ENCODE measurements around the gene PFKFB3. TPM values are rescaled to one million over a fixed set of nuclear protein-coding genes. Genes with fewer than 3 reads are reported as not detected.

Gene PFKFB3
- total RNA-seq, 1 donor from 2014 or later = 52.4 TPM

DNA sequence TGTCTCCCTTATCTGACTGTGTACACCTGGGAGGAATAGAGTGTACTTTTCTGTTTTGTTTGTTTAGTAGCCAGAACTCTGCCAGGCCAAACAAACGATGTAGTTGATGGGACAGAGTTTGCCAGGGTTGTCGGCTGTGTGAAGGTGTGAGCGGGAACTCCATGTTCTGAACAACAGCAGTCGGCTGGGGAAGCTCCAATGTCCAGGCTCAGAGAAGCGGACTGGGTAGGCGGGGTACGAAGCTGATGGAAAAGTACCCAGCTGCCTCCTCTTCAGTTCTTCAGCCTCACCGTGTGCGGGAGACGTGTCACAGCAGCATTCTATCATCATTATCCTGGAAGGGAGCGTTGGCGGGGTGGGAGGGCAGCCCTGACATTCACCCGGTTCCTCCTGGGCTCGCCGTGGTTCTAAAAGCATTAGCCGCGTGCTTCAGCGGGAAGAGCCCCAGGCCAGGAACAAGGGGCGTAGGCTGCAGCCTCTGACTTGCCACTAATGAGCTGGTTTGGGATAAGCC lies 52.9 kb downstream of the PFKFB3 start:
- TF ChIP-seq EZH2 (IDR thresholded peaks at IDR 0.05; ENCODE audit: insufficient read depth, low read length) = no peak
- TF ChIP-seq, protein P1, sequence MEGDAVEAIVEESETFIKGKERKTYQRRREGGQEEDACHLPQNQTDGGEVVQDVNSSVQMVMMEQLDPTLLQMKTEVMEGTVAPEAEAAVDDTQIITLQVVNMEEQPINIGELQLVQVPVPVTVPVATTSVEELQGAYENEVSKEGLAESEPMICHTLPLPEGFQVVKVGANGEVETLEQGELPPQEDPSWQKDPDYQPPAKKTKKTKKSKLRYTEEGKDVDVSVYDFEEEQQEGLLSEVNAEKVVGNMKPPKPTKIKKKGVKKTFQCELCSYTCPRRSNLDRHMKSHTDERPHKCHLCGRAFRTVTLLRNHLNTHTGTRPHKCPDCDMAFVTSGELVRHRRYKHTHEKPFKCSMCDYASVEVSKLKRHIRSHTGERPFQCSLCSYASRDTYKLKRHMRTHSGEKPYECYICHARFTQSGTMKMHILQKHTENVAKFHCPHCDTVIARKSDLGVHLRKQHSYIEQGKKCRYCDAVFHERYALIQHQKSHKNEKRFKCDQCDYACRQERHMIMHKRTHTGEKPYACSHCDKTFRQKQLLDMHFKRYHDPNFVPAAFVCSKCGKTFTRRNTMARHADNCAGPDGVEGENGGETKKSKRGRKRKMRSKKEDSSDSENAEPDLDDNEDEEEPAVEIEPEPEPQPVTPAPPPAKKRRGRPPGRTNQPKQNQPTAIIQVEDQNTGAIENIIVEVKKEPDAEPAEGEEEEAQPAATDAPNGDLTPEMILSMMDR (IDR thresholded peaks at IDR 0.05; ENCODE audit: insufficient read depth, low read depth, low read length) = no peak
- H3K27me3 Mint-ChIP-seq (ENCODE audit: low read depth, unreplicated experiment) = peaks cover 2% of the 10 kb centered on the region
- H3K36me3 Mint-ChIP-seq (ENCODE audit: low read depth, unreplicated experiment) = peaks cover 2% of the 10 kb centered on the region
- no peak overlapping the region for H3K4me3 Mint-ChIP-seq (ENCODE audit: unreplicated experiment)
- H3K9me3 Mint-ChIP-seq (ENCODE audit: unreplicated experiment) = no peaks in the 10 kb centered on the region
- Histone ChIP-seq H3K4me3 (ENCODE audit: insufficient read depth, low read depth, low read length) (no peak overlapping the region), H3K27me3 (ENCODE audit: insufficient read depth, low read length) (no peaks in the 10 kb centered on the region), H3K36me3 (ENCODE audit: insufficient read depth, low read length) (no peaks in the 10 kb centered on the region), H4K20me1 (ENCODE audit: insufficient read depth, low read length) (no peaks in the 10 kb centered on the region), H3K79me2 (ENCODE audit: insufficient read depth, low read length) (no peaks in the 10 kb centered on the region), H3K4me2 (ENCODE audit: low read length) (no peak overlapping the region), H3K4me1 (ENCODE audit: insufficient read depth, low read length) (no peaks in the 10 kb centered on the region), H3K27ac (ENCODE audit: low read depth, low read length) (no peak overlapping the region), H3K9me3 (ENCODE audit: insufficient read depth, low read depth, low read length) (no peaks in the 10 kb centered on the region), H2AFZ (ENCODE audit: low read depth, low read length) (no peak overlapping the region), H3K9ac (ENCODE audit: low read length) (no peak overlapping the region)
- no peaks in the 10 kb centered on the region for H3K4me1 Mint-ChIP-seq (ENCODE audit: low read depth, unreplicated experiment)
- FAIRE-seq (no peak), DNase-seq (ENCODE audit: low read depth) (no peak)
- no peak overlapping the region for H3K27ac Mint-ChIP-seq (ENCODE audit: unreplicated experiment)

DNA sequence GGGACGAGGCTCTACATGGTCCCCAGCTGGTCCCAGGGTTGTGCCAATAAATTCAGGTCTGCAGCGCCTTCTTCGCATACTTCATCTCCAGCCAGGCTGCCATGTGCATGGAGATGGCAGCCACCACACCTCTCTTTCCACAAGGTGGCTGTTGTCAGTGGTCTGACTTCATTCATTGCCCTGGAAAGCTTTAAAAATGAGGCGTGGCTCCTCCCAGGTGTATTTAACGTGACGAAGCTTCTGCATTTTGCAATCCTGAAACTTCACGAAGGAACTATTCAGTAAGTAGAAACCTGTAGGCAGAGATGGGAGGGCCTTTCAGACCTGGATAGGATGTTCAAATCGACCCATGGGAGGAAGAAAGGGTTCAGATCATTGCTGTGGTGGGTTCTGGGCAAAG lies 53.7 kb downstream of the PFKFB3 start:
- TF ChIP-seq, protein P1 (IDR thresholded peaks at IDR 0.05; ENCODE audit: insufficient read depth, low read depth, low read length) = no peak
- no peak for TF ChIP-seq EZH2 (IDR thresholded peaks at IDR 0.05; ENCODE audit: insufficient read depth, low read length)
- no peaks in the 10 kb centered on the region for H3K9me3 ChIP-seq (ENCODE audit: insufficient read depth, low read depth, low read length)
- no peak overlapping the region for H2AFZ ChIP-seq (ENCODE audit: low read depth, low read length)
- no peak overlapping the region for H3K27ac Mint-ChIP-seq (ENCODE audit: unreplicated experiment)
- H3K27me3 Mint-ChIP-seq (ENCODE audit: low read depth, unreplicated experiment) = peaks cover 2% of the 10 kb centered on the region
- no peaks in the 10 kb centered on the region for H3K27me3 ChIP-seq (ENCODE audit: insufficient read depth, low read length)
- no peak for FAIRE-seq
- H4K20me1 ChIP-seq (ENCODE audit: insufficient read depth, low read length) = no peaks in the 10 kb centered on the region
- no peaks in the 10 kb centered on the region for H3K4me1 Mint-ChIP-seq (ENCODE audit: low read depth, unreplicated experiment)
- no peaks in the 10 kb centered on the region for H3K4me1 ChIP-seq (ENCODE audit: insufficient read depth, low read length)
- no peak overlapping the region for H3K4me3 ChIP-seq (ENCODE audit: insufficient read depth, low read depth, low read length)
- no peak overlapping the region for H3K4me3 Mint-ChIP-seq (ENCODE audit: unreplicated experiment)
- peaks cover 3% of the 10 kb centered on the region for H3K9me3 Mint-ChIP-seq (ENCODE audit: unreplicated experiment)
- H3K9ac ChIP-seq (ENCODE audit: low read length) = no peak overlapping the region
- H3K36me3 ChIP-seq (ENCODE audit: insufficient read depth, low read length) = no peaks in the 10 kb centered on the region
- H3K27ac ChIP-seq (ENCODE audit: low read depth, low read length) = no peak overlapping the region
- peaks cover 4% of the 10 kb centered on the region for H3K36me3 Mint-ChIP-seq (ENCODE audit: low read depth, unreplicated experiment)
- DNase-seq (ENCODE audit: low read depth) = no peak
- no peak overlapping the region for H3K4me2 ChIP-seq (ENCODE audit: low read length)
- H3K79me2 ChIP-seq (ENCODE audit: insufficient read depth, low read length) = no peaks in the 10 kb centered on the region

DNA sequence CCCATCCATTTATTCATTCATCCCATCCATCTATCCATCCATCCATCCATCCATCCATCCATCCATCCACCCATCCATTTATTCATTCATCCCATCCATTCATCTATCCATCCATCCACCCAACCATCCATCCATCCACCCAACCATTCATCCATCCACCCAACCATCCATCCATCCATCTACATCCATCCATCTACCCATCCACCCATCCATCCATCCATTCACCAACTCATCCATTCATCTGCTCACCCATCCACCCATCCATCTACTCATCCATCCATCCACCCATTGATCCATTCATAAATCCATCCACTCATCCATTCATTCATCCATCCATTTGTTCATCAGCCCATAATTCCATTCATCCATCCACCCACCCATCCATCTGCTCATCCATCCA lies 56.4 kb downstream of the PFKFB3 start:
- H2AFZ ChIP-seq (ENCODE audit: low read depth, low read length) = no peak overlapping the region
- Mint-ChIP-seq H3K27ac (ENCODE audit: unreplicated experiment) (no peak overlapping the region), H3K4me1 (ENCODE audit: low read depth, unreplicated experiment) (no peaks in the 10 kb centered on the region), H3K4me3 (ENCODE audit: unreplicated experiment) (no peak overlapping the region), H3K36me3 (ENCODE audit: low read depth, unreplicated experiment) (peaks cover 4% of the 10 kb centered on the region), H3K27me3 (ENCODE audit: low read depth, unreplicated experiment) (peaks cover 2% of the 10 kb centered on the region), H3K9me3 (ENCODE audit: unreplicated experiment) (peaks cover 3% of the 10 kb centered on the region)
- H3K79me2 ChIP-seq (ENCODE audit: insufficient read depth, low read length) = no peaks in the 10 kb centered on the region
- no peaks in the 10 kb centered on the region for H3K27me3 ChIP-seq (ENCODE audit: insufficient read depth, low read length)
- DNase-seq (ENCODE audit: low read depth) = no peak
- H3K4me3 ChIP-seq (ENCODE audit: insufficient read depth, low read depth, low read length) = no peak overlapping the region
- no peaks in the 10 kb centered on the region for H3K9me3 ChIP-seq (ENCODE audit: insufficient read depth, low read depth, low read length)
- H3K27ac ChIP-seq (ENCODE audit: low read depth, low read length) = no peak overlapping the region
- no peak for FAIRE-seq
- H3K4me2 ChIP-seq (ENCODE audit: low read length) = no peak overlapping the region
- H4K20me1 ChIP-seq (ENCODE audit: insufficient read depth, low read length) = no peaks in the 10 kb centered on the region
- TF ChIP-seq EZH2 (IDR thresholded peaks at IDR 0.05; ENCODE audit: insufficient read depth, low read length) = no peak
- TF ChIP-seq, protein P1 (IDR thresholded peaks at IDR 0.05; ENCODE audit: insufficient read depth, low read depth, low read length) = no peak
- H3K9ac ChIP-seq (ENCODE audit: low read length) = no peak overlapping the region
- H3K4me1 ChIP-seq (ENCODE audit: insufficient read depth, low read length) = no peaks in the 10 kb centered on the region
- H3K36me3 ChIP-seq (ENCODE audit: insufficient read depth, low read length) = no peaks in the 10 kb centered on the region

Data from astrocyte (in vitro differentiated cells and primary cell).